Activated CD4-positive, alpha-beta T cell treated with anti-CD3 and anti-CD28 coated beads, Interleukin-10, Interleukin-2, amounts not matched to agents 100 ng/mL and 50 ng/mL, durations not matched to agents 16 hours and 8 hours (primary cell): ENCODE measurements around the gene GOLPH3.

ENCODE experiments used
- DNase-seq: peaks from one replicate; pipeline ENCODE4 v3.0.0-alpha.2; 2020

GOLPH3 gene

GRCh38 chr5:32170303-32171151 lies 3.6 kb downstream of the GOLPH3 start:
- DNase-seq = no peak

GRCh38 chr5:32168460-32169033 lies 5.6 kb downstream of the GOLPH3 start:
- DNase-seq = no peak

GRCh38 chr5:32165597-32165996 lies 8.5 kb downstream of the GOLPH3 start:
- no peak for DNase-seq

- DNase-seq = no peak
Observed at GRCh38 chr5:32163785-32164184, 10.3 kb downstream of the GOLPH3 start.

- DNase-seq = no peak
Observed at GRCh38 chr5:32163053-32163452, 11.1 kb downstream of the GOLPH3 start.

- no peak for DNase-seq
Observed at GRCh38 chr5:32160228-32160627, 13.9 kb downstream of the GOLPH3 start.

- no peak for DNase-seq
Observed at GRCh38 chr5:32159328-32160072, 14.6 kb downstream of the GOLPH3 start.

GRCh38 chr5:32158679-32158975 lies 15.5 kb downstream of the GOLPH3 start:
- no peak for DNase-seq

- DNase-seq = no peak
Observed at GRCh38 chr5:32157078-32157477, 17.0 kb downstream of the GOLPH3 start.

- no peak for DNase-seq
Observed at GRCh38 chr5:32156635-32157034, 17.5 kb downstream of the GOLPH3 start.

GRCh38 chr5:32155211-32155610 lies 18.9 kb downstream of the GOLPH3 start:
- DNase-seq = no peak

- DNase-seq = no peak
Observed at GRCh38 chr5:32153723-32154122, 20.4 kb downstream of the GOLPH3 start.

- DNase-seq = no peak
Observed at GRCh38 chr5:32151198-32151597, 22.9 kb downstream of the GOLPH3 start.

- DNase-seq = no peak
Observed at GRCh38 chr5:32150366-32150765, 23.8 kb downstream of the GOLPH3 start.

- no peak for DNase-seq
Observed at GRCh38 chr5:32147959-32148358, 26.2 kb downstream of the GOLPH3 start.

GRCh38 chr5:32147236-32147635 lies 26.9 kb downstream of the GOLPH3 start:
- DNase-seq = no peak

- no peak for DNase-seq
Observed at GRCh38 chr5:32145378-32145777, 28.7 kb downstream of the GOLPH3 start.

GRCh38 chr5:32144378-32145207 lies 29.5 kb downstream of the GOLPH3 start:
- no peak for DNase-seq

- no peak for DNase-seq
Observed at GRCh38 chr5:32143617-32144377, 30.3 kb downstream of the GOLPH3 start.

GRCh38 chr5:32138839-32139493 lies 35.2 kb downstream of the GOLPH3 start:
- peak; percentile 72 for DNase-seq

- no peak for DNase-seq
Observed at GRCh38 chr5:32136342-32136741, 37.8 kb downstream of the GOLPH3 start.

- DNase-seq = no peak
Observed at GRCh38 chr5:32135086-32135485, 39.0 kb downstream of the GOLPH3 start.
